Stimulated activated CD4-positive, alpha-beta T cell treated with anti-CD3 and anti-CD28 coated beads, Interleukin-4, amount 100 ng/mL, for 24 hours (primary cell): ENCODE measurements around the gene SERPINB12.

ENCODE experiments used
- DNase-seq: peaks from one replicate; pipeline ENCODE4 v3.0.0-alpha.2; 2020

SERPINB12 gene

GRCh38 chr18:63551769-63552168, 9.6 kb downstream of the SERPINB12 start:
- no peak for DNase-seq

GRCh38 chr18:63552581-63552980, 10.4 kb downstream of the SERPINB12 start:
- no peak for DNase-seq

GRCh38 chr18:63553081-63553480, 10.9 kb downstream of the SERPINB12 start:
- no peak for DNase-seq

- DNase-seq: no peak
Measured at GRCh38 chr18:63559567-63560491, 17.7 kb downstream of the SERPINB12 start.

- no peak for DNase-seq
Measured at GRCh38 chr18:63562284-63562683, 20.1 kb downstream of the SERPINB12 start.

- DNase-seq: no peak
Measured at GRCh38 chr18:63564021-63564420, 21.9 kb downstream of the SERPINB12 start.

- DNase-seq: no peak
Measured at GRCh38 chr18:63564561-63564960, 22.4 kb downstream of the SERPINB12 start.

GRCh38 chr18:63567276-63567675, 25.1 kb downstream of the SERPINB12 start:
- no peak for DNase-seq

GRCh38 chr18:63567825-63568224, 25.7 kb downstream of the SERPINB12 start:
- no peak for DNase-seq

GRCh38 chr18:63570721-63571120, 28.6 kb downstream of the SERPINB12 start:
- no peak for DNase-seq

GRCh38 chr18:63575681-63576080, 33.5 kb downstream of the SERPINB12 start:
- DNase-seq: no peak

- no peak for DNase-seq
Measured at GRCh38 chr18:63578357-63578958, 36.3 kb downstream of the SERPINB12 start.

GRCh38 chr18:63579616-63580015, 37.4 kb downstream of the SERPINB12 start:
- DNase-seq: no peak

GRCh38 chr18:63585988-63586387, 43.8 kb downstream of the SERPINB12 start:
- DNase-seq: no peak

GRCh38 chr18:63586431-63586830, 44.3 kb downstream of the SERPINB12 start:
- DNase-seq: no peak

- DNase-seq: no peak
Measured at GRCh38 chr18:63586966-63587365, 44.8 kb downstream of the SERPINB12 start, which contains the start of gene SERPINB13. TSS of gene SERPINB13 (plus strand) at chr18:63587343. CDS start at chr18:63588668, 1,325 bp downstream.

GRCh38 chr18:63588909-63589308, 46.7 kb downstream of the SERPINB12 start:
- no peak for DNase-seq

GRCh38 chr18:63590373-63590772, 48.2 kb downstream of the SERPINB12 start:
- no peak for DNase-seq

- no peak for DNase-seq
Measured at GRCh38 chr18:63590966-63591695, 49.0 kb downstream of the SERPINB12 start.

GRCh38 chr18:63591725-63592124, 49.6 kb downstream of the SERPINB12 start:
- no peak for DNase-seq

GRCh38 chr18:63592471-63592870, 50.3 kb downstream of the SERPINB12 start:
- DNase-seq: no peak

GRCh38 chr18:63596964-63597363, 54.8 kb downstream of the SERPINB12 start:
- no peak for DNase-seq

- no peak for DNase-seq
Measured at GRCh38 chr18:63603355-63603754, 61.2 kb downstream of the SERPINB12 start.
